Cerebellar cortex (tissue), 1 donor: ENCODE results near the gene PITPNC1.

Source experiments
- DNase-seq: peaks from one replicate; pipeline ENCODE4 v3.0.0-alpha.2; 2015; ENCODE audit warnings: low spot score

The PITPNC1 gene

GRCh38 chr17:67549820-67550219, 172.7 kb downstream of the PITPNC1 start:
- DNase-seq, result no peak

DNA sequence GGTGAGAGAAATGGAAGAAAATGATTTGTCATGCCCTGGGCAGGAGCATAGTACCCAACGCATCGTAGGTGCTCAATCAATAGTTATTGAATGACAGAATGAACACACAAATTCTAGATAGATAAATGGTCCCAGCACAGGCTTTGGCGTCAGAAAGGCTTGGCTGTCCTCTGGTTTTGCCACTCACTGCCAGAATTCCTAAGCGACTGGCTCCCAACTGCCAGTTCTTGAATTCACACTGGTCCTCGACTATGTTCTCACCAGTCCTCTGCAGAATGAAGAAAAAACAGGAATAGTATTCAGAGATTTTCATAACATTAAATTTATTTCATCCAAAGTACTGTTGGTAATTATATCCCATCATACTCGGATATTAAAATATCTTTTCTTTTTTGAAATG, 177.6 kb downstream of the PITPNC1 start:
- no peak for DNase-seq

GRCh38 chr17:67555855-67556254, 178.8 kb downstream of the PITPNC1 start:
- no peak for DNase-seq

GRCh38 chr17:67557052-67557845, 180.2 kb downstream of the PITPNC1 start:
- no peak for DNase-seq

DNA sequence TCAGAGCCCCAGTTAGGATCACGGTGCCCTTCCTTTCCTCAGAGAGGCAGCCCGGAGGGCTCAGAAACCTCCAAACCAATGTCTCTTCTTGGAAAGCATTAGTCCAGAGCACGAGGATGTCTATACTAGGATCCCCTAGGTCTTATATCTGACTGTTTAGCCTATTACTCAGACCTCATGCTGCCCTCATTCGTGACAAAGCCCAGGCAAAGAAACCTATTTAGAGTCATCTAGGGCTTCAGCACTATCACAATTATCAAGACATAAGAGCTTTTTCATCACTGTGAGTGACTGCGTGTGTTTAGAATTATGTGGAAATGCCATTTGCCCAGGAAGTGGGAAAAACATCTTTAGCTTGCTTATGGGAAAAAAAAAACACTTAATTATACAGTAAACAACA, 180.8 kb downstream of the PITPNC1 start:
- DNase-seq, result no peak

- DNase-seq, result no peak
Observed at GRCh38 chr17:67558740-67559380, 181.8 kb downstream of the PITPNC1 start.

DNA sequence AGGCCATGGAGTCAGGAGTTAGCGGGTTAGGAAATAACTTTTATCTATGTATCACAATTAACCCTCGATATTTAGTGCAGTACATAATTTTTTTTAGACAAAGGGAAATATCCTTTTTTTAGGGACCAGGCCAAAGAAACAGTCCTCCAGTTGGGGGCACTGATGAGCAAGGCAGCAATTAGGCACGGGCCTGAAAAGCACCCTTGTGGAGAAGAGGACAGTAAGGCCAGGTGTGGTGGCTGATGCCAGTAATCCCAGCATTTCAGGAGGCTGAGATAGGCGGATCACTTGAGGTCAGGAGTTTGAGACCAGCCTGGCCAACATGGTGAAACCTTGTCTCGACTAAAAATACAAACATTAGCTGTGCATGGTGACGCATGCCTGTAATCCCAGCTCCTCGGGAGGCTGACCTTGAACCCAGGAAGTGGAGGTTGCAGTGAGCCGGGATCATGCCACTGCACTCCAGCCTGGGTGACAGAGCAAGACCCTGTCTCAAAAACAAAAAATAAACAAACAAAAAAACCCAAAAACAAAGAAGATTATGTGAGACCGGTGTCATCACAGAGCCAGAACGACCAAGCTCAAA, 182.4 kb downstream of the PITPNC1 start:
- no peak for DNase-seq

GRCh38 chr17:67562005-67562404, 184.9 kb downstream of the PITPNC1 start:
- DNase-seq, result no peak

DNA sequence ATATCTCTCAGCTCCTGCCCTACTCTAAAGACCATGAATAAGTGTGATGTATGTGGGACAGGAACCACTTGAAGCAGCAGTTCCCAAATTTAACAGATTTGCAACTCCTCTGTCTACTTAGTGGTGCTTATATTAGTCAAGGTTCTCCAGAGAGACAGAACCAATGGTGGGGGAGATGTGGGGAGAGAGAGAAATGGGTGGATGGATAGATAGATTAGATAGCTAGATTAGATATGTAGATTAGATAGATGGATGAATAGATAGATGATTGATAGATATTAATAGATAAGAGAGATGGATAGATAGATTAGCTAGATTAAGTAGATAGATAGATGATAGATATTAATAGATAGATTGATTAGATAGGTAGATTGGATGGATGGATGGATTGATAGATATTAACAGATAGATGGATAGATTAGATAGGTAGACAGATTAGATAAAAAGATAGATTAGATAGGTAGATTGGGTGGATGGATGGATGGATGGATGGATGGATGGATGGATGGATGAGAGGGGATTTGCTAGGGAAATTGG, 186.7 kb downstream of the PITPNC1 start:
- no peak for DNase-seq

GRCh38 chr17:67565068-67565467, 188.0 kb downstream of the PITPNC1 start:
- no peak for DNase-seq

- no peak for DNase-seq
Observed at GRCh38 chr17:67566656-67567055, 189.6 kb downstream of the PITPNC1 start.

DNA sequence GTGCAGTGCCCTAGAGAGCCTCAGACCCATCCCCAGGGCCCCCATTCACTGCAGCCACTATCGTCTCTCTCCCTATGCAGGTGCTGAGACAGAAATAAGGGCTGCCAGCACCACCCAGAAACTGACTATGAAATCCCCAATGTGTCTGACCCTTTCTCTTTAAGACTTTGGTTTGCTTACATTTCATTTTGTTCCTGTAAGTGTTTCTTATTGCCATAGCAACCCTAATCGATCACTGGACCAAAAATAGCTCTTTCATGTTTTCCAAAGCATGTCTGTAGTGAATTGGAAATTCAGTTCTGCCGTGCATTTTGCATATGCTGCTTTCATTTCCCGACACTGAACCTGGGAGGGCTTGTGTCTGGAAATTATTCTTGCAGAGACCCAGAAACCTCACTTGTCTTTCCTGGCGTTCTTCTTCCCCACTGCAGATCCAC, 192.0 kb downstream of the PITPNC1 start:
- DNase-seq, result no peak

DNA sequence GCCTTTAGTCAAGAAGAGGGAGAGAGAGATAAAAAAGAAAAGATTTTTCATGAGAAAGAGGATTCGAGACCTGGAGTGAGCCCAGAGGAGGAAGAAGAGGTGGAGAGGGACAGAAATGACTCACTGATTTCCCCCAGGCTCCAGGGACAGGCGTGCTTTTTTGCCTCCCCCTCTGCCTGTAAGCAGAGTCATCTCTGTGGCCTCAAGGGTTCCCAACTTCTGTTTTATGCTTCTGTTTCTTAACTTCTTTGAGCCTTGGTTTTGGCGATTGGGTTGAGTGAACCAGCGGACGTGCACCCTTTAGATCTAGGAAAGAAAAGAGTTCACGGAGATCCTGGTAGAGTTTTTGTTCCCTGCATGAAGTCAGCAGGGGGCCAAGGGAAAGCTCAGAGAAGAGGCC, 192.8 kb downstream of the PITPNC1 start:
- DNase-seq, result no peak

GRCh38 chr17:67570797-67571196, 193.7 kb downstream of the PITPNC1 start:
- no peak for DNase-seq

- no peak for DNase-seq
Observed at GRCh38 chr17:67571478-67571877, 194.4 kb downstream of the PITPNC1 start.

DNA sequence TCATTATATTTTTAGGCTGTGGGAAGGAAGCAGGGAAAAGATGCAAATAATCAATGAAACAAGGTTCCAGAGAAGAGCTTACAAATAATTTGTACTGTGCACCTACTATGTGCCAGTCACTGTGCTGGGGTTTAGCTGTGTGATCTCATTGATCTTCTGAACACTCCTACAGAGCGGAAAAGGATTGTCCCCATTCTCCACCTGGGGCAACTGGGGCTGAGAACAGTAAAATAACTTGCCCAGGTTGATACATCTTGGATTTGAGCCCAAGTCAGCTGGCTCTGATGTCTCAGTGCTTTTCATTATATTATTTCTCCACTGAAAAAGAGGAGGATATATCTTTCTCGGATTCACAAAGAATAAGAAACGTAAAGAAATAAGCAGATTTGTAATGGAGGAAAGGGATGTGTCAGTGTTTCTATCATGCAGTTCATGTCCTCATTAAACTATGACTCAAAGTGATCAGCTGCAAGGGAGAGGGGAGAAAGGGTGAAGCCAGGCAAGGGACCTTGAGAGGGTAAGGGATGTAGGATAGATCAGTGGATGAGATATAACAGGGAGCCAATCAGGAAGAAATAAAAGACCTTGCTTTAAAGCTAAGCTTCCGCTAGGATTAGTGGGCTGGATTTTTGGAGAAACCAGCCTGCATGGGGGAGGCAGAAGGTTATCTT, 197.0 kb downstream of the PITPNC1 start:
- DNase-seq, result no peak

- no peak for DNase-seq
Observed at GRCh38 chr17:67574658-67575293, 197.7 kb downstream of the PITPNC1 start.

DNA sequence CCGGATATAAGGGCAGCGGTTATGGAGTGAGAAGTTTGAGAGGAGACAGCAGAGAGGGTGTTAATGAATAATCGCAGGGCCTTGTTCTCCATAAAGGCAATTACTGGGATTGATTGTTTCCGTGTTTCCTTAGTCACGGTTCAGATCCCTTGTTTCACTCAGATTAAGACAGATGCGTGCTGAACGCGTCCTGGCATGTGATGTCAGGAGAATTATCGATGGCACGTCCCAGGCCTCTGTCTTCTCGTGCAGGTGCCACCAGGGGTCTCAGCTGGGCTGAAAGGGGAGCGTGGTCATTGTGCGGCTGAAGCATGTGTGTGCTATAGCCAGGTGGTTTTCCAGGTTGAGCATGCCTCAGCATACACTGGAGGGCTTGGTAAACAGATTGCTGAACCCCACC, 198.2 kb downstream of the PITPNC1 start:
- DNase-seq, result no peak

- no peak for DNase-seq
Observed at GRCh38 chr17:67576471-67577115, 199.5 kb downstream of the PITPNC1 start.

- DNase-seq, result no peak
Observed at GRCh38 chr17:67577429-67578141, 200.5 kb downstream of the PITPNC1 start.

- no peak for DNase-seq
Observed at GRCh38 chr17:67578142-67578457, 201.0 kb downstream of the PITPNC1 start.
